Activated CD4-positive, alpha-beta T cell treated with anti-CD3 and anti-CD28 coated beads, Interleukin-2, amount 10 ng/mL, durations not matched to agents 24 days and 14 days (primary cell): ENCODE results near the gene CEP78. TPM values are rescaled to one million over a fixed set of nuclear protein-coding genes. Genes with fewer than 3 reads are reported as not detected.
"Not testable (repeated sequence)": the region's sequence is repeated elsewhere in the genome, so short reads cannot be mapped to it uniquely, and the experiment has no call there.

Experiments
- DNase-seq: peaks from one replicate; pipeline ENCODE4 v3.0.0; 2022
- H3K27ac Mint-ChIP-seq: one replicate; pipeline ENCODE4 v1.8.0; 2022; ENCODE audit warnings: mild to moderate bottlenecking, mixed read lengths
- H3K27me3 Mint-ChIP-seq: one replicate; pipeline ENCODE4 v1.8.0; 2022; ENCODE audit warnings: mixed read lengths
- H3K36me3 Mint-ChIP-seq: one replicate; pipeline ENCODE4 v1.8.0; 2022; ENCODE audit warnings: low read depth, mild to moderate bottlenecking, mixed read lengths
- H3K4me1 Mint-ChIP-seq: one replicate; pipeline ENCODE4 v1.8.0; 2021; ENCODE audit warnings: mixed read lengths
- H3K4me3 Mint-ChIP-seq: one replicate; pipeline ENCODE4 v1.8.0; 2022; ENCODE audit warnings: mild to moderate bottlenecking, moderate library complexity, mixed read lengths
- H3K9me3 Mint-ChIP-seq: one replicate; pipeline ENCODE4 v1.8.0; 2021; ENCODE audit warnings: mixed read lengths
- intact Hi-C: fragments of 100-400 bp; cut with micrococcal nuclease; formaldehyde crosslinking; loops from one replicate; pipeline ENCODE4 v1.15.1; 2023
- total RNA-seq: library from RNA; stranded (reverse); gene quantifications from 2 replicates; pipeline ENCODE4 v1.2.3, GENCODE V29; 2022

The CEP78 gene
- total RNA-seq, 1 donor from 2014 or later, result 34.5 TPM

GRCh38 chr9:78213712-78214111, 22.2 kb upstream of the CEP78 start:
- Mint-ChIP-seq H3K9me3 (no peaks in the 10 kb centered on the region), H3K36me3 (no peaks in the 10 kb centered on the region), H3K27ac (no peak overlapping the region), H3K4me1 (peaks cover 30% of the 10 kb centered on the region), H3K4me3 (peak overlapping the region; percentile 34), H3K27me3 (no peaks in the 10 kb centered on the region)
- peak; percentile 66 for DNase-seq
- intact Hi-C loops, result loop anchor here (5.0 to 10.0 kb wide), 3 partner anchors 96 to 439 kb away; no protein-coding TSS in a partner anchor

- Mint-ChIP-seq H3K9me3 (no peaks in the 10 kb centered on the region), H3K4me1 (peaks cover 30% of the 10 kb centered on the region), H3K4me3 (no peak overlapping the region), H3K27me3 (no peaks in the 10 kb centered on the region), H3K27ac (no peak overlapping the region), H3K36me3 (no peaks in the 10 kb centered on the region)
- intact Hi-C loops, result loop anchor here (5.0 to 10.0 kb wide), 3 partner anchors 97 to 440 kb away; no protein-coding TSS in a partner anchor
- DNase-seq, result no peak
Observed at GRCh38 chr9:78214492-78214891, 21.4 kb upstream of the CEP78 start.

GRCh38 chr9:78215706-78216105, 20.2 kb upstream of the CEP78 start:
- no peaks in the 10 kb centered on the region for H3K27me3 Mint-ChIP-seq
- peaks cover 22% of the 10 kb centered on the region for H3K4me1 Mint-ChIP-seq
- H3K9me3 Mint-ChIP-seq, result no peaks in the 10 kb centered on the region
- DNase-seq, result no peak
- no peak overlapping the region for H3K27ac Mint-ChIP-seq
- intact Hi-C loops, result loop anchor here (10.0 kb wide), 2 partner anchors 371 to 441 kb away; no protein-coding TSS in a partner anchor
- H3K36me3 Mint-ChIP-seq, result no peaks in the 10 kb centered on the region
- no peak overlapping the region for H3K4me3 Mint-ChIP-seq

- intact Hi-C loops, result loop anchor here (10.0 kb wide), 2 partner anchors 374 to 444 kb away; no protein-coding TSS in a partner anchor
- Mint-ChIP-seq H3K36me3 (no peaks in the 10 kb centered on the region), H3K27ac (no peak overlapping the region), H3K4me3 (no peak overlapping the region), H3K27me3 (peaks cover 4% of the 10 kb centered on the region), H3K4me1 (peaks cover under 1% of the 10 kb centered on the region), H3K9me3 (no peaks in the 10 kb centered on the region)
- no peak for DNase-seq
Observed at GRCh38 chr9:78218890-78219289, 17.0 kb upstream of the CEP78 start.

- no peak overlapping the region for H3K27ac Mint-ChIP-seq
- H3K36me3 Mint-ChIP-seq, result no peaks in the 10 kb centered on the region
- no peaks in the 10 kb centered on the region for H3K4me1 Mint-ChIP-seq
- H3K4me3 Mint-ChIP-seq, result no peak overlapping the region
- no peak for DNase-seq
- H3K9me3 Mint-ChIP-seq, result no peaks in the 10 kb centered on the region
- intact Hi-C loops, result no loop called here
- H3K27me3 Mint-ChIP-seq, result peaks cover 19% of the 10 kb centered on the region
Observed at GRCh38 chr9:78221425-78221824, 14.4 kb upstream of the CEP78 start.

- not testable (repeated sequence) for DNase-seq, H3K27ac Mint-ChIP-seq
- peaks cover 19% of the 10 kb centered on the region for H3K27me3 Mint-ChIP-seq
Observed at GRCh38 chr9:78221841-78222240, 14.0 kb upstream of the CEP78 start.

GRCh38 chr9:78230761-78231160, 5.1 kb upstream of the CEP78 start:
- Mint-ChIP-seq H3K4me1 (peaks cover 6% of the 10 kb centered on the region), H3K4me3 (no peak overlapping the region), H3K27ac (no peak overlapping the region), H3K36me3 (peaks cover under 1% of the 10 kb centered on the region), H3K9me3 (no peaks in the 10 kb centered on the region), H3K27me3 (peaks cover 17% of the 10 kb centered on the region)
- intact Hi-C loops, result loop anchor here (10.0 kb wide), 3 partner anchors 96 to 506 kb away; no protein-coding TSS in a partner anchor
- no peak for DNase-seq

More at GRCh38 chr9:78221841-78222240, 14.0 kb upstream of the CEP78 start:
- H3K4me1 Mint-ChIP-seq, intact Hi-C loops, H3K4me3 Mint-ChIP-seq, H3K36me3 Mint-ChIP-seq, H3K9me3 Mint-ChIP-seq: not testable (repeated sequence)

GRCh38 chr9:78232471-78232870, 3.4 kb upstream of the CEP78 start:
- not testable (repeated sequence) for H3K27me3 Mint-ChIP-seq, H3K9me3 Mint-ChIP-seq, H3K36me3 Mint-ChIP-seq, H3K27ac Mint-ChIP-seq, H3K4me3 Mint-ChIP-seq
- peak; percentile 45 for DNase-seq
- intact Hi-C loops, result loop anchor here (10.0 kb wide), 3 partner anchors 98 to 508 kb away; no protein-coding TSS in a partner anchor
- H3K4me1 Mint-ChIP-seq, result peaks cover 12% of the 10 kb centered on the region

- no peaks in the 10 kb centered on the region for H3K27me3 Mint-ChIP-seq
- H3K27ac Mint-ChIP-seq, result no peak overlapping the region
- H3K4me1 Mint-ChIP-seq, result peaks cover 21% of the 10 kb centered on the region
- DNase-seq, result no peak
- intact Hi-C loops, result loop anchor here (2.0 to 10.0 kb wide), 5 partner anchors 100 to 1058 kb away; partner anchors contain the start of genes GNAQ and VPS13A
- peaks cover 18% of the 10 kb centered on the region for H3K36me3 Mint-ChIP-seq
- no peak overlapping the region for H3K4me3 Mint-ChIP-seq
- no peaks in the 10 kb centered on the region for H3K9me3 Mint-ChIP-seq
Observed at GRCh38 chr9:78234810-78235209, 1.1 kb upstream of the CEP78 start.

GRCh38 chr9:78235256-78235761, 566 bp upstream of the CEP78 start:
- H3K27me3 Mint-ChIP-seq, result no peaks in the 10 kb centered on the region
- intact Hi-C loops, result loop anchor here (2.0 to 10.0 kb wide), 5 partner anchors 101 to 1059 kb away; partner anchors contain the start of genes GNAQ and VPS13A
- H3K36me3 Mint-ChIP-seq, result peaks cover 21% of the 10 kb centered on the region
- H3K4me1 Mint-ChIP-seq, result peaks cover 23% of the 10 kb centered on the region
- H3K27ac Mint-ChIP-seq, result peak overlapping the region; percentile 93
- no peak overlapping the region for H3K4me3 Mint-ChIP-seq
- no peaks in the 10 kb centered on the region for H3K9me3 Mint-ChIP-seq
- peak; percentile 45 for DNase-seq

- H3K9me3 Mint-ChIP-seq, result no peaks in the 10 kb centered on the region
- H3K27me3 Mint-ChIP-seq, result no peaks in the 10 kb centered on the region
- H3K4me1 Mint-ChIP-seq, result peaks cover 27% of the 10 kb centered on the region
- intact Hi-C loops, result loop anchor here (1.0 to 10.0 kb wide), 5 partner anchors 60 to 512 kb away; partner anchors contain the start of gene GNAQ
- peak overlapping the region; percentile 80 for H3K27ac Mint-ChIP-seq
- no peak overlapping the region for H3K4me3 Mint-ChIP-seq
- no peak for DNase-seq
- peaks cover 28% of the 10 kb centered on the region for H3K36me3 Mint-ChIP-seq
Observed at GRCh38 chr9:78236551-78236910, 656 bp downstream of the CEP78 start.

GRCh38 chr9:78238046-78239038, 2.5 kb downstream of the CEP78 start:
- Mint-ChIP-seq H3K27me3 (no peaks in the 10 kb centered on the region), H3K27ac (no peak overlapping the region), H3K4me1 (peaks cover 34% of the 10 kb centered on the region), H3K9me3 (no peaks in the 10 kb centered on the region), H3K4me3 (peak overlapping the region; percentile 16), H3K36me3 (peaks cover 35% of the 10 kb centered on the region)
- intact Hi-C loops, result loop anchor here (5.0 to 10.0 kb wide), 4 partner anchors 104 to 514 kb away; partner anchors contain the start of gene GNAQ
- no peak for DNase-seq

- Mint-ChIP-seq H3K27ac (no peak overlapping the region), H3K27me3 (no peaks in the 10 kb centered on the region), H3K4me1 (peaks cover 33% of the 10 kb centered on the region), H3K9me3 (no peaks in the 10 kb centered on the region), H3K36me3 (peaks cover 41% of the 10 kb centered on the region), H3K4me3 (no peak overlapping the region)
- DNase-seq, result peak; percentile 63
- intact Hi-C loops, result loop anchor here (5.0 to 10.0 kb wide), 4 partner anchors 105 to 515 kb away; partner anchors contain the start of gene GNAQ
Observed at GRCh38 chr9:78239506-78239905, 3.6 kb downstream of the CEP78 start.

- intact Hi-C loops, result no loop called here
- no peaks in the 10 kb centered on the region for H3K27me3 Mint-ChIP-seq
- no peak overlapping the region for H3K27ac Mint-ChIP-seq
- H3K4me1 Mint-ChIP-seq, result peaks cover 27% of the 10 kb centered on the region
- peaks cover 50% of the 10 kb centered on the region for H3K36me3 Mint-ChIP-seq
- H3K9me3 Mint-ChIP-seq, result no peaks in the 10 kb centered on the region
- DNase-seq, result no peak
- no peak overlapping the region for H3K4me3 Mint-ChIP-seq
Observed at GRCh38 chr9:78242041-78242440, 6.2 kb downstream of the CEP78 start.
